ENCODE results near the gene FLG2.
"Not testable (repeated sequence)": the region's sequence is repeated elsewhere in the genome, so short reads cannot be mapped to it uniquely, and the experiment has no call there.

The FLG2 gene

GRCh38 chr1:152344438-152344837 is 15.4 kb downstream of the FLG2 start:
- no peak for DNase-seq (ENCODE audit: low spot score in 2 of 2)
- Mint-ChIP-seq H3K27ac (no peak overlapping the region), H3K9me3 (no peaks in the 10 kb centered on the region), H3K36me3 (no peaks in the 10 kb centered on the region), H3K4me1 (no peaks in the 10 kb centered on the region), H3K4me3 (no peak overlapping the region)
- no peak for ATAC-seq

DNA sequence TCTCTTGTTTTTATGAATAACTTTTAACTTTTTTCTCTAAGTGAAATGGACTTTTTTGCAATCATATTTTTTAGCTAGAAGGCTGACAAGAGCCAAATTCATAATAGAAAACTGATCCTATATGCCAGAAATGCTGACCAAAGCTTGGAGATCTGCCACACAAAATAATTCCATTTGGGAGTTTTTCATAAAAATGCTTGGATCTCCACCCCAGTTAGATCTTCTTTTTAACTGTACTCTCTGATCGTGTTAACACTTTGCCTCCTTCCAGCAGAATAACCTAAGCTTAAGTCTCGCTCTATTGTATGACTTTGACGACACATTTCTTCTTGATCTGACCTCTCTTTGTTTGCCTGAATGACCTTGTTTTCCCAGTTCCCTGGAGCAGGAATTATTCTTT is 16.8 kb downstream of the FLG2 start:
- H3K4me3 Mint-ChIP-seq = no peak overlapping the region
- H3K36me3 Mint-ChIP-seq = no peaks in the 10 kb centered on the region
- no peaks in the 10 kb centered on the region for H3K4me1 Mint-ChIP-seq
- no peaks in the 10 kb centered on the region for H3K9me3 Mint-ChIP-seq
- H3K27ac Mint-ChIP-seq = no peak overlapping the region
- DNase-seq (ENCODE audit: low spot score in 2 of 2) (no peak), ATAC-seq (no peak)

- ATAC-seq = no peak
- Mint-ChIP-seq H3K36me3 (no peaks in the 10 kb centered on the region), H3K4me1 (no peaks in the 10 kb centered on the region), H3K4me3 (no peak overlapping the region), H3K9me3 (no peaks in the 10 kb centered on the region), H3K27ac (no peak overlapping the region)
- DNase-seq (ENCODE audit: low spot score in 2 of 2) = no peak
These were observed 24.4 kb downstream of the FLG2 start for GRCh38 chr1:152335399-152335798.

GRCh38 chr1:152328801-152329391 is 30.9 kb downstream of the FLG2 start:
- ATAC-seq (no peak), DNase-seq (ENCODE audit: low spot score in 2 of 2) (no peak)
- no peaks in the 10 kb centered on the region for H3K4me1 Mint-ChIP-seq
- no peaks in the 10 kb centered on the region for H3K9me3 Mint-ChIP-seq
- no peak overlapping the region for H3K27ac Mint-ChIP-seq
- H3K36me3 Mint-ChIP-seq = no peaks in the 10 kb centered on the region
- no peak overlapping the region for H3K4me3 Mint-ChIP-seq

- Mint-ChIP-seq H3K36me3 (no peaks in the 10 kb centered on the region), H3K9me3 (no peaks in the 10 kb centered on the region), H3K27ac (no peak within 1 kb of the TSS), H3K4me1 (no peaks in the 10 kb centered on the region), H3K4me3 (no peak within 1 kb of the TSS)
- no peak for DNase-seq (ENCODE audit: low spot score in 2 of 2)
- ATAC-seq = no peak
These were observed 34.7 kb downstream of the FLG2 start, which contains the start of gene FLG for GRCh38 chr1:152325111-152325510. Gene FLG, minus strand, starts transcription at chr1:152325239. Its CDS starts 9,783 bp downstream, at chr1:152315456.

DNA sequence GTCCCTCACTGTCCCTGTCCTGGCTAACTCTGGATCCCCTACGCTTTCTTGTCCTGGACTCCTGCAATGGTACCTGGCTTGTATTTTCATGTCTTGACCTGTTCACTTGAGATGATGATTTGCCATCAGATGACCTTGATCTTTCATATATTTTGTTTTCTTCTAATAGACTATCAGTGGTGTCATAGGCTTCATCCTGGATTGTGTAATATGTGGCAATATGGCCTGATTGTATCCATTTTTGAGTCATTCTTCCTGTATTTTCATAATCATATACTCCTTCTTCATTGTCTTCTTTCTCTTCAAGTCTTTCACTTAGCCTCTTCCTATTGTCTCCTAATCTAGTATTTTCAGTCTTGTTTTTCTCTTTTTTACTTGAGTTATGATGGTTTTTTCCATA is 45.8 kb downstream of the FLG2 start:
- no peak overlapping the region for H3K4me3 Mint-ChIP-seq
- H3K27ac Mint-ChIP-seq = no peak overlapping the region
- H3K4me1 Mint-ChIP-seq = no peaks in the 10 kb centered on the region
- H3K9me3 Mint-ChIP-seq = no peaks in the 10 kb centered on the region
- ATAC-seq = no peak
- H3K36me3 Mint-ChIP-seq = no peaks in the 10 kb centered on the region
- no peak for DNase-seq (ENCODE audit: low spot score in 2 of 2)

GRCh38 chr1:152313319-152313801 is 46.4 kb downstream of the FLG2 start:
- no peak for ATAC-seq
- Mint-ChIP-seq H3K4me3 (no peak overlapping the region), H3K9me3 (no peaks in the 10 kb centered on the region), H3K36me3 (no peaks in the 10 kb centered on the region), H3K27ac (no peak overlapping the region), H3K4me1 (no peaks in the 10 kb centered on the region)
- DNase-seq (ENCODE audit: low spot score in 2 of 2) = no peak

DNA sequence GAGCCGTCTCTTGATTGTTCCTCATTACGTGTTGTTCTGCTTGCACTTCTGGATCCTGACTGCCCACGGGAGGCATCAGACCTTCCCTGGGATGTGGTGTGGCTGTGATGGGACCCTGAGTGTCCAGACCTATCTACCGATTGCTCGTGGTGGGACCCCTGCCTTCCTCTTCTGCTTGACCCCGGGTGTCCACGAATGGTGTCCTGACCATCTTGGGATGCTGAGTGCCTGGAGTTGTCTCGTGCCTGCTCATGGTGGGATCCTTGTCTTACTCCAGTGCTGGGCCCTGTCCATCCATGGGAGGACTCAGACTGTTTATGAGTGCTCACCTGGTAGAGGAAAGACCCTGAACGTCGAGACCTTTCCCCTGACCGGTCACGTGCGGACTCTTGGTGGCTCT is 47.6 kb downstream of the FLG2 start:
- H3K36me3 Mint-ChIP-seq; DNase-seq (ENCODE audit: low spot score in 2 of 2); H3K27ac Mint-ChIP-seq; H3K9me3 Mint-ChIP-seq; ATAC-seq; H3K4me3 Mint-ChIP-seq; H3K4me1 Mint-ChIP-seq: not testable (repeated sequence)

DNA sequence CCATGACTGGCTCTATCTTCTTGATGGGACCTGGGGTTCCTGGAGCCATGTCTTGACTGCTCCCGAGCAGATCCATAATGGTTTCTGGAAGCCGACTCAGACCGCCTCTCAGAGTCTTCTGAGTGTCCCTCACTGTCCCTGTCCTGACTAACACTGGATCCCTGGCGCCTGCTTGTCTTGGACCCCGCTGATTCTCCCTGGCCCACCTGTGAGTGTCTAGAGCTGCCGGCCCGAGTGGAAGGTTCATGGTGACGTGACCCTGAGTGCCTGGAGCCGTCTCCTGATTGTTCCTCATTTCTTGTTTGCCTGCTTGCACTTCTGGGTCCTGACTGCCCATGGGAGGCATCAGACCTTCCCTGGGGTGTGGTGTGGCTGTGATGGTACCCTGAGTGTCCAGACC is 49.9 kb downstream of the FLG2 start:
- Mint-ChIP-seq H3K4me3 (no peak overlapping the region), H3K36me3 (no peaks in the 10 kb centered on the region), H3K4me1 (no peaks in the 10 kb centered on the region), H3K27ac (no peak overlapping the region), H3K9me3 (no peaks in the 10 kb centered on the region)
- ATAC-seq (no peak), DNase-seq (ENCODE audit: low spot score in 2 of 2) (no peak)

DNA sequence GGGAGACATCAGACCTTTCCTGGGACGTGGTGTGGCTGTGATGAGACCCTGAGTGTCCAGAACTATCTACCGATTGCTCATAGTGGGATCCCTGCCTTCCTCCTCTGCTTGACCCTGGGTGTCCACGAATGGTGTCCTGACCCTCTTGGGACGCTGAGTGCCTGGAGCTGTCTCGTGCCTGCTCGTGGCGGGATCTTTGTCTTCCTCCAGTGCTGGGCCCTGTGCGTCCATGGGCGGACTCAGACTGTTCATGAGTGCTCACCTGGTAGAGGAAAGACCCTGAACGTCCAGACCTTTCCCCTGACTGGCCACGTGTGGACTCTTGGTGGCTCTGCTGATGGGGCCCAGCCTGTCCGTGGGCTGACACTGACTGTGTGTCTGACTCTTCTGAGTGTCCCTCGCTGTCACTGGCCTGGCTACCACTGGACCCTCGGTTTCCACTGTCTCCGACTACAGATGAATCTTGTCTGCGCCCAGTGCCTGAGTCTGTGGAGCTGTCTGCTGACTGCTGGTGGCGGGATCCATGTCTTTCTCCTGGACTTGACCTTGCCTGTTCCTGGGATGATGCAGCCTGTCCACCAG is 50.4 kb downstream of the FLG2 start:
- not testable (repeated sequence) for H3K36me3 Mint-ChIP-seq; ATAC-seq; H3K4me1 Mint-ChIP-seq; H3K27ac Mint-ChIP-seq; H3K9me3 Mint-ChIP-seq; DNase-seq (ENCODE audit: low spot score in 2 of 2); H3K4me3 Mint-ChIP-seq

- not testable (repeated sequence) for H3K36me3 Mint-ChIP-seq; ATAC-seq; H3K9me3 Mint-ChIP-seq; H3K4me3 Mint-ChIP-seq; DNase-seq (ENCODE audit: low spot score in 2 of 2); H3K27ac Mint-ChIP-seq; H3K4me1 Mint-ChIP-seq
These were observed 51.0 kb downstream of the FLG2 start for GRCh38 chr1:152308758-152309157.

DNA sequence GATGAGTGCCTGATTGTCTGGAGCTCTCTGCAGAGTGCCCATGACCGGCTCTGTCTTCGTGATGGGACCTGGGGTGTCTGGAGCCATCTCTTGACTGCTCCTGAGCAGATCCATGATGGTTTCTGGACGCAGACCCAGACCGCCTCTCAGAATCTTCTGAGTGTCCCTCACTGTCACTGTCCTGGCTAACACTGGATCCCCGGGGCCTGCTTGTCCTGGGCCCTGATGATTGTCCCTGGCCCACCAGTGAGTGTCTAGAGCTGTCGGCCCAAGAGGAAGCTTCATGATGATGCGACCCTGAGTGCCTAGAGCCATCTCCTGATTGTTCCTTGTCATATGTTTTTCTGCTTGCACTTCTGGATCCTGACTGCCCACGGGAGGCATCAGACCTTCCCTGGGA is 51.8 kb downstream of the FLG2 start:
- not testable (repeated sequence) for H3K27ac Mint-ChIP-seq; DNase-seq (ENCODE audit: low spot score in 2 of 2); H3K4me3 Mint-ChIP-seq; ATAC-seq; H3K4me1 Mint-ChIP-seq; H3K36me3 Mint-ChIP-seq; H3K9me3 Mint-ChIP-seq

DNA sequence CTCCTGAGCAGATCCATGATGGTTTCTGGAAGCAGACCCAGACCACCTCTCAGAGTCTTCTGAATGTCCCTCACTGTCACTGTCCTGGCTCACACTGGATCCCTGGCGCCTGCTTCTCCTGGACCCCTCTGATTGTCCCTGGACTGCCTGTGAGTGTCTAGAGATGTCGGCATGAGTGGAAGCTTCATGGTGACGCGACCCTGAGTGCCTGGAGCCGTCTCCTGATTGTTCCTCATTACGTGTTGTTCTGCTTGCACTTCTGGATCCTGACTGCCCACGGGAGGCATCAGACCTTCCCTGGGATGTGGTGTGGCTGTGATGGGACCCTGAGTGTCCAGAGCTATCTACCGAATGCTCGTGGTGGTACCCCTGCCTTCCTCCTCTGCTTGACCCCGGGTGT is 53.7 kb downstream of the FLG2 start:
- H3K9me3 Mint-ChIP-seq = not testable (repeated sequence)

GRCh38 chr1:152304773-152305172 is 55.0 kb downstream of the FLG2 start:
- not testable (repeated sequence) for H3K36me3 Mint-ChIP-seq; H3K27ac Mint-ChIP-seq; H3K4me1 Mint-ChIP-seq; H3K9me3 Mint-ChIP-seq; ATAC-seq; H3K4me3 Mint-ChIP-seq; DNase-seq (ENCODE audit: low spot score in 2 of 2)

More for the DNA sequence above, 53.7 kb downstream of the FLG2 start:
- H3K27ac Mint-ChIP-seq; H3K36me3 Mint-ChIP-seq; DNase-seq (ENCODE audit: low spot score in 2 of 2); H3K4me3 Mint-ChIP-seq; ATAC-seq; H3K4me1 Mint-ChIP-seq: not testable (repeated sequence)

GRCh38 chr1:152303139-152303872 is 56.5 kb downstream of the FLG2 start:
- DNase-seq (ENCODE audit: low spot score in 2 of 2); H3K27ac Mint-ChIP-seq; ATAC-seq; H3K4me1 Mint-ChIP-seq; H3K9me3 Mint-ChIP-seq; H3K4me3 Mint-ChIP-seq; H3K36me3 Mint-ChIP-seq: not testable (repeated sequence)

All from stimulated activated effector memory CD8-positive, alpha-beta T cell treated with anti-CD3 and anti-CD28 coated beads, Interleukin-12 subunit alpha, Interleukin-12 subunit beta, amount 100 ng/mL, for 72 hours (primary cell).